Loucy (cell line): ENCODE measurements around the gene LY6G5C.

Experiments used
- H2AFZ ChIP-seq: fragments of 200-600 bp; sonication (generic); 2 replicates; pipeline ENCODE4 v1.6.0; 2016; ENCODE audit warnings: antibody characterized with exemption, mild to moderate bottlenecking, low read length, moderate library complexity
- H3F3A ChIP-seq: fragments of 200-600 bp; 2 replicates; pipeline ENCODE4 v1.6.0; 2016; ENCODE audit warnings: antibody characterized with exemption, low read depth, mild to moderate bottlenecking
- H3K27me3 ChIP-seq: fragments of 200-600 bp; sonication (generic); 2 replicates; pipeline ENCODE4 v1.6.1; 2014; ENCODE audit warnings: low read length, mild to moderate bottlenecking; ENCODE audit not compliant: insufficient read depth, poor library complexity, severe bottlenecking
- H3K36me3 ChIP-seq: fragments of 200-600 bp; sonication (generic); 2 replicates; pipeline ENCODE4 v1.6.1; 2016; ENCODE audit warnings: low read length; ENCODE audit not compliant: insufficient read depth
- H3K4me1 ChIP-seq: fragments of 200-600 bp; sonication (generic); 2 replicates; pipeline ENCODE4 v1.5.1; 2014; ENCODE audit warnings: low read length, mild to moderate bottlenecking; ENCODE audit not compliant: insufficient read depth, poor library complexity, severe bottlenecking
- H3K4me2 ChIP-seq: fragments of 200-600 bp; sonication (generic); 2 replicates; pipeline ENCODE4 v1.6.0; 2014; ENCODE audit warnings: antibody characterized with exemption, low read length, low read depth, mild to moderate bottlenecking; ENCODE audit not compliant: poor library complexity, severe bottlenecking
- H3K4me3 ChIP-seq: fragments of 200-600 bp; sonication (generic); 2 replicates; pipeline ENCODE4 v1.5.1; 2014; ENCODE audit warnings: low read length, mild to moderate bottlenecking, mixed read lengths; ENCODE audit not compliant: poor library complexity, severe bottlenecking
- H3K79me2 ChIP-seq: fragments of 200-600 bp; sonication (generic); 2 replicates; pipeline ENCODE4 v1.6.1; 2014; ENCODE audit warnings: low read length; ENCODE audit not compliant: insufficient read depth
- H3K9ac ChIP-seq: fragments of 200-600 bp; sonication (generic); 2 replicates; pipeline ENCODE4 v1.6.0; 2014; ENCODE audit warnings: mild to moderate bottlenecking, low read depth, low read length, moderate library complexity; ENCODE audit not compliant: poor library complexity, severe bottlenecking
- H3K9me2 ChIP-seq: fragments of 200-600 bp; sonication (generic); replicated peaks from 2 replicates; pipeline ENCODE4 v1.6.1; 2016; ENCODE audit warnings: low read depth, low read length, mixed read lengths
- H3K9me3 ChIP-seq: fragments of 200-600 bp; sonication (generic); 2 replicates; pipeline ENCODE4 v1.6.1; 2014; ENCODE audit warnings: mild to moderate bottlenecking, antibody characterized with exemption, low read length, low read depth; ENCODE audit not compliant: insufficient read depth
- H4K20me1 ChIP-seq: fragments of 200-600 bp; sonication (generic); 2 replicates; pipeline ENCODE4 v1.6.0; 2014; ENCODE audit warnings: antibody characterized with exemption, low read length, mild to moderate bottlenecking; ENCODE audit not compliant: insufficient read depth, poor library complexity, severe bottlenecking
- EZH2phosphoT487 ChIP-seq: fragments of 200-600 bp; IDR thresholded peaks from 2 replicates; pipeline ENCODE4 v1.6.1; 2018; ENCODE audit warnings: antibody characterized with exemption, mild to moderate bottlenecking, moderate library complexity, borderline replicate concordance
- TF ChIP-seq, protein P1 (sequence below): fragments of 200-600 bp; sonication (generic); conservative IDR thresholded peaks from 2 replicates; pipeline ENCODE4 v1.5.1; 2014; ENCODE audit warnings: mild to moderate bottlenecking, antibody characterized with exemption, low read length

Gene LY6G5C

DNA sequence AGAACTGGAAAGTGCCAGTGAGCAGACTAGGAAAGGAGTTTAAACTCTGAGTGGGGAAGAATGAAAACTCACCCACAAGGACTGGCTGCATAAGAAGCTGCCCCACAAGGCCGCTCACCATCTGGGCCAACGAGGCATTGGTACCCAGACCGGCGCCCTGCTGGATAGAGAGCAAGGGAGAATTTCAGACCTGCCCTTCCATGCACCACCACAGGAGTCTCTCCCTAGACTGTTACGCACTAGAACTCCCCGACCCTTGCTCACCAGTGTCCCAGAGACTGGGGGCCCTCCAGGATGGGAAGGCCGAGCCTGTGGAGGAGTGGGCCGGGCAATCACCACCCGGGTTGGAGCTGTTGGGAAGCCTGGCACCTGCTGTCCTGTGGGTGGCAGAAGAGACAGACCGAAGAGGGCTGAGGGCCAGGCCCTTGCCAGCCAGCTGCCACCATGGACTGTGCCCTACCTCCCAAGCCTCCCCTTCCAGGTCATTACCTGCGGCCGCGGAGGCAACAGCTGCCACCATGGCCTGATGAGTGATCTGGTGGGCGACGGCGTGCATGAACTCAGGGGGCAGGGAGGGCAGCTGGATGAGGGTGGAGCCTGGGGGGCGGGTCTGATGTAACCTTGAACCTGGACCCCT lies 36.9 kb downstream of the LY6G5C start:
- Histone ChIP-seq H3K4me1 (no peaks in the 10 kb centered on the region), H3K79me2 (peaks cover 32% of the 10 kb centered on the region), H3K9me2 (no peaks in the 10 kb centered on the region), H3F3A (peaks cover 6% of the 10 kb centered on the region; the same call in 1 of the 2 replicates), H3K4me2 (no peak overlapping the region), H3K4me3 (no peak overlapping the region), H3K9me3 (no peaks in the 10 kb centered on the region), H3K27me3 (no peaks in the 10 kb centered on the region), H2AFZ (no peak overlapping the region), H3K9ac (no peak overlapping the region), H3K36me3 (peaks cover 94% of the 10 kb centered on the region; the same call in 1 of the 2 replicates), H4K20me1 (peaks cover 12% of the 10 kb centered on the region)
- TF ChIP-seq EZH2phosphoT487: no peak
- TF ChIP-seq, protein P1, sequence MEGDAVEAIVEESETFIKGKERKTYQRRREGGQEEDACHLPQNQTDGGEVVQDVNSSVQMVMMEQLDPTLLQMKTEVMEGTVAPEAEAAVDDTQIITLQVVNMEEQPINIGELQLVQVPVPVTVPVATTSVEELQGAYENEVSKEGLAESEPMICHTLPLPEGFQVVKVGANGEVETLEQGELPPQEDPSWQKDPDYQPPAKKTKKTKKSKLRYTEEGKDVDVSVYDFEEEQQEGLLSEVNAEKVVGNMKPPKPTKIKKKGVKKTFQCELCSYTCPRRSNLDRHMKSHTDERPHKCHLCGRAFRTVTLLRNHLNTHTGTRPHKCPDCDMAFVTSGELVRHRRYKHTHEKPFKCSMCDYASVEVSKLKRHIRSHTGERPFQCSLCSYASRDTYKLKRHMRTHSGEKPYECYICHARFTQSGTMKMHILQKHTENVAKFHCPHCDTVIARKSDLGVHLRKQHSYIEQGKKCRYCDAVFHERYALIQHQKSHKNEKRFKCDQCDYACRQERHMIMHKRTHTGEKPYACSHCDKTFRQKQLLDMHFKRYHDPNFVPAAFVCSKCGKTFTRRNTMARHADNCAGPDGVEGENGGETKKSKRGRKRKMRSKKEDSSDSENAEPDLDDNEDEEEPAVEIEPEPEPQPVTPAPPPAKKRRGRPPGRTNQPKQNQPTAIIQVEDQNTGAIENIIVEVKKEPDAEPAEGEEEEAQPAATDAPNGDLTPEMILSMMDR: no peak; the same call in 1 of the 2 replicates

DNA sequence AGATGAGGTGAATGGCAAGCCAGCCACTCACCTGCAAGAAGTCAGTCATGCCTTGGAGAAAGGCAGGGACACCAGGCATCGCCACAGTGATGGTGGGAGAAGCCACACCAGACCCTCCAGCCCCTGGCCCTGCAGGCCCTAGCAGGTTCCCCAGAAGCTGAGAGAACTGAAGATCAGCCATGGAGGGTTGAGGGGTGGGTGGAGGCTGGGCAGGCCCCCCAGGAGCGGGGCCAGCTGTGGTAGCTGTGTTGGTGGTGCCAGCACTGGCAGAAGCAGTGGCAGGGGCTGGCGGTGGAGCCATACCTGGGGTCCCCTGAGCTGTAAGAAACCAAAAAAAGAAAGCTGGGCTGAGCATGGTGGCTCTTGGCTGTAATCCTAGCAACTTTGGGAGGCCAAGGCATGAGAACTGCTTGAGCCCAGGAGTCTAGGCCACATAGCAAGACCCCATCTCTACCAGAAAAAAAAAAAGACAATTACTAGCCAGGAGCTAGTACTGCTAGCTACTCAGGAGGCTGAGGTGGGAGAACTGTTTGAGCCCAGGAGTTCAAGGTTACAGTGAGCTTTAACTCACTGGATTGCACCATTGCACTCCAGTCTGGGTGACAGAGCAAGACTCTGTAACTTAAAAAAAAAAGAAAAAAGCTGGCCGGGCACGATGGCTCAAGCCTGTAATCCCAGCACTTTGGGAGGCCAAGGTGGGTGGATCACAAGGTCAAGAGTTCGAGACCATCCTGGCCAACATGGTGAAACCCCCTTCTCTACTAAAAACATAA lies 37.9 kb downstream of the LY6G5C start:
- H3K4me1 ChIP-seq: no peaks in the 10 kb centered on the region
- H3K9me2 ChIP-seq: no peaks in the 10 kb centered on the region
- H3F3A ChIP-seq: peaks cover 10% of the 10 kb centered on the region; the same call in 1 of the 2 replicates
- H3K4me3 ChIP-seq: no peak overlapping the region
- TF ChIP-seq EZH2phosphoT487: no peak
- TF ChIP-seq, protein P1: no peak
- peaks cover 22% of the 10 kb centered on the region; the same call in 1 of the 2 replicates for H3K79me2 ChIP-seq
- H3K9ac ChIP-seq: no peak overlapping the region
- no peaks in the 10 kb centered on the region for H3K9me3 ChIP-seq
- H4K20me1 ChIP-seq: peaks cover 8% of the 10 kb centered on the region
- H3K36me3 ChIP-seq: peaks cover 91% of the 10 kb centered on the region; the same call in 1 of the 2 replicates
- no peak overlapping the region for H3K4me2 ChIP-seq
- no peaks in the 10 kb centered on the region for H3K27me3 ChIP-seq
- no peak overlapping the region for H2AFZ ChIP-seq

DNA sequence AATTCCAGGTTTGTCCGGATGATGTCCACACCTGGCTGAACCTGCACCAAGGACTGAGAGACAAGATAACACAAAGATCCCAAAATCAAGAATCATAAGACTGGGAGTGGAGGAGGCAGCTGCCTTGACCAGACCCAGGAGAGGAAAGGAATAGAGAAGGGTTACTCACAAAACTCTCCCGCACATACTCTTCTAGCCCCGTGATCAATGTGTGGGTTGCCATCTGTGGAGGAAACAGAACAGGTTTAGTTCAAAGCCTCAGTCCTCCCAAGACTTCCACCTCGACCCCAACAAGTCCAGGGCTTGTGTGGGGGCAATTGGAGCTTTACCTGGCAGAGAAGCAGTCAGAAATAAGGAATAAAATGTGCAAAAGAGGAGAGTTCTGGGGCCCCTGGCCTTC lies 39.5 kb downstream of the LY6G5C start:
- Histone ChIP-seq H3K4me2 (no peak overlapping the region), H3K4me1 (no peaks in the 10 kb centered on the region), H3K9me2 (no peaks in the 10 kb centered on the region), H3F3A (peaks cover 19% of the 10 kb centered on the region; the same call in 1 of the 2 replicates), H3K27me3 (no peaks in the 10 kb centered on the region), H3K79me2 (peaks cover 13% of the 10 kb centered on the region; the same call in 1 of the 2 replicates), H3K9me3 (no peaks in the 10 kb centered on the region), H2AFZ (no peak overlapping the region), H4K20me1 (peaks cover 10% of the 10 kb centered on the region), H3K9ac (no peak overlapping the region), H3K36me3 (peaks cover 92% of the 10 kb centered on the region), H3K4me3 (no peak overlapping the region)
- TF ChIP-seq, protein P1: no peak
